GM19467 (cell line): Measurements from ENCODE around the gene FMN1.

Source experiments
- ATAC-seq: cut with Tn5 transposase; IDR thresholded peaks from one replicate; pipeline ENCODE4 v1.9.1; 2021; ENCODE audit warnings: mild to moderate bottlenecking, moderate library complexity; ENCODE audit not compliant: unreplicated experiment

FMN1 gene

GRCh38 chr15:33125894-33126537 lies 68.5 kb downstream of the FMN1 start:
- no peak for ATAC-seq

GRCh38 chr15:33124811-33125210 lies 69.7 kb downstream of the FMN1 start:
- ATAC-seq = no peak

- no peak for ATAC-seq
Measured at GRCh38 chr15:33124279-33124678, 70.2 kb downstream of the FMN1 start.

GRCh38 chr15:33119865-33120264 lies 74.6 kb downstream of the FMN1 start:
- ATAC-seq = no peak

GRCh38 chr15:33119273-33119672 lies 75.2 kb downstream of the FMN1 start:
- no peak for ATAC-seq

GRCh38 chr15:33116198-33116597 lies 78.3 kb downstream of the FMN1 start:
- ATAC-seq = no peak

GRCh38 chr15:33115191-33115861 lies 79.2 kb downstream of the FMN1 start:
- ATAC-seq = no peak

- no peak for ATAC-seq
Measured at GRCh38 chr15:33114374-33114717, 80.2 kb downstream of the FMN1 start.

GRCh38 chr15:33113666-33114373 lies 80.7 kb downstream of the FMN1 start:
- ATAC-seq = no peak

GRCh38 chr15:33112541-33113105 lies 81.9 kb downstream of the FMN1 start:
- no peak for ATAC-seq

GRCh38 chr15:33111041-33111451 lies 83.5 kb downstream of the FMN1 start:
- ATAC-seq = no peak

- no peak for ATAC-seq
Measured at GRCh38 chr15:33109345-33109744, 85.2 kb downstream of the FMN1 start.

GRCh38 chr15:33108518-33108917 lies 86.0 kb downstream of the FMN1 start:
- no peak for ATAC-seq

- ATAC-seq = no peak
Measured at GRCh38 chr15:33107950-33108349, 86.6 kb downstream of the FMN1 start.

- no peak for ATAC-seq
Measured at GRCh38 chr15:33104212-33104611, 90.3 kb downstream of the FMN1 start.

GRCh38 chr15:33101036-33101435 lies 93.5 kb downstream of the FMN1 start:
- ATAC-seq = no peak

GRCh38 chr15:33100314-33100713 lies 94.2 kb downstream of the FMN1 start:
- ATAC-seq = no peak

- ATAC-seq = no peak
Measured at GRCh38 chr15:33099739-33100138, 94.8 kb downstream of the FMN1 start.

- ATAC-seq = no peak
Measured at GRCh38 chr15:33099213-33099612, 95.3 kb downstream of the FMN1 start.

- no peak for ATAC-seq
Measured at GRCh38 chr15:33098094-33099058, 96.1 kb downstream of the FMN1 start.

GRCh38 chr15:33096134-33096533 lies 98.4 kb downstream of the FMN1 start:
- no peak for ATAC-seq
